ENCODE results near the gene UPB1.
"Not testable (repeated sequence)": the region's sequence is repeated elsewhere in the genome, so short reads cannot be mapped to it uniquely, and the experiment has no call there.

Gene UPB1

DNA sequence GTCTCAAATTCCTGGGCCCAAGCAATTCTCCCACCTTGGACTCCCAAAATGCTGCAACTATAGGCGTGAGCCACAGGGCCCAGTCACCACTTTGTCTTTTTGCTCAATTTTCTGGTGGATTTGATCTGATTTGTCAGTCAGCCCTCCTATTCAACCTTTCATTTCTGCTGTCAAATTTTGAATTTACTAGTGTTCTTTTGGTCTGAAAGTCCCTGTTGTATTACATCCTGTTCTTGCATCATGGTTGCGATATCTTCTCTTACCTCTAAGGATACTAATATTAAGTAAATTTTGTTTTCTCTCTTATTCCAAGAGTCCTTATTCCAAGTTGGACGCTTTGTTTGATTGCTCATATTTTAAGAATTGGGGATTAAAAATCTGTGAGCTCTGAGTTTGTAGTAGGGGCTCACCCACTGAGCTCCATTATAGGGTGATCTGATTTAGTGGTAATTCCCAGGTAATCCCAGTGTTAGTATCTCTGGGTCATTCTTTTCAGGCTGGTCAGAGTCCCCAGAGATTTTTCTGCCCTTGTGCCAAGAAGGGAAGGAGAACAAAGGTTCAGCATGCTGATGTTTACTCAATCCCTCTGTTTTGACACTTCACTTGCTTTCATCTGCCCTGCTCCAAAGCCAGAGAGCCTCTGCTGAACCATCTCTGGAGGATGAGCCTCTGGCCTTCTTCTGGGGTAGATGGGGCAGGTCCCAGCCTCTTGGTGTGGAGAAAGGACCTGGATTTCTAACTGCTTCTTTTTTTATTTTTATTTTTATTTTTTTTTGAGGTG lies 10.0 kb downstream of the UPB1 start:
- DNase-seq = peak; percentile 18 to 34

DNA sequence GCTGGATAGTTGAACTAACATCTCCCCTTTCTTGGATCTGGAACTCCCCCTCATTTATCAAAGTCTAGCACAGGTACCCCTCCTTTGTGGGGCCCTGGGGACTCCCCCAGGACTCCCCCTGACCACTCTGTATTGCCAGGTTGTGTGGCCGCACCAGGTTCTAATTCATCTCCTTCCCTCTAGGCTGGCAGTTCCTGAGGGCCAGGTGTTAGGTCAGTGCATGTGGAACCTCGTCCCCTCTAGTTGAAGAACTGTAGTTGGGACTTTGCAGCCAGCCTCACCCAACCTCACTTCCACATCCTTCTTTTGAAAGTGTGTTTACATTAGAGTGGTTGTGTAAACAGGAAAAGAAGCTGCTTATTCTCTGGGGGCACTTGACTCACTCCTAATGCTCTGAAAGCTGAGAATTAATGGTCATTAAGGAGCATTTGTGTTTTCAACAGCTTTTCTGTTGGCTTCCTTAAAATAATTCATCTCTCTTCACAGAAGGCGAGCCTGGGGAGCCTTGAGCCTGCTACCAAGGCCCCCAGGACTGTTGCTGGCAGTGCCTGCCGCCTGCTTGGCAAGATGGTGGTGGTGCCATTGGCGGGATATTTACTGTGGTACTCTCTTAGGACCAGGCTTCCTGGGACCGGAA lies 11.8 kb downstream of the UPB1 start:
- DNase-seq = peak; percentile 54 to 58

DNA sequence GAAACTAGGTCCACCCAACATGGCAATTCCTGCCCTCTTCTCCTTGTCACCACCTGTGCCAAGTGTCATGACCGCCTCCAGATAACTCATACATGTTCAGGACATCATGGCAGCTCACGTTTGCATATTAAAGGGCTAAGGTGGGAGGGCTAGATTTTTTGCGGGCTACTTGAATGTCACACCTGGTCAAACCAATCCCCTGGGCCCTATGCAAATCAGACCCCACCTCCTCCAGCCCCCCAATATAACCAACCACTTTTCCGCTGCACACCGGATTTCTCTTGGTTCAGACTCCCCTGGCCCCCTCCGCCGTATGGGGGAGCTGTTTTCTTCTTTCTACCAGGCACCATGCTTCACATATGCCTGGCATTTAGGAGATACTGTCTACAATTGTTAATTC lies 12.6 kb downstream of the UPB1 start:
- DNase-seq = no peak

DNA sequence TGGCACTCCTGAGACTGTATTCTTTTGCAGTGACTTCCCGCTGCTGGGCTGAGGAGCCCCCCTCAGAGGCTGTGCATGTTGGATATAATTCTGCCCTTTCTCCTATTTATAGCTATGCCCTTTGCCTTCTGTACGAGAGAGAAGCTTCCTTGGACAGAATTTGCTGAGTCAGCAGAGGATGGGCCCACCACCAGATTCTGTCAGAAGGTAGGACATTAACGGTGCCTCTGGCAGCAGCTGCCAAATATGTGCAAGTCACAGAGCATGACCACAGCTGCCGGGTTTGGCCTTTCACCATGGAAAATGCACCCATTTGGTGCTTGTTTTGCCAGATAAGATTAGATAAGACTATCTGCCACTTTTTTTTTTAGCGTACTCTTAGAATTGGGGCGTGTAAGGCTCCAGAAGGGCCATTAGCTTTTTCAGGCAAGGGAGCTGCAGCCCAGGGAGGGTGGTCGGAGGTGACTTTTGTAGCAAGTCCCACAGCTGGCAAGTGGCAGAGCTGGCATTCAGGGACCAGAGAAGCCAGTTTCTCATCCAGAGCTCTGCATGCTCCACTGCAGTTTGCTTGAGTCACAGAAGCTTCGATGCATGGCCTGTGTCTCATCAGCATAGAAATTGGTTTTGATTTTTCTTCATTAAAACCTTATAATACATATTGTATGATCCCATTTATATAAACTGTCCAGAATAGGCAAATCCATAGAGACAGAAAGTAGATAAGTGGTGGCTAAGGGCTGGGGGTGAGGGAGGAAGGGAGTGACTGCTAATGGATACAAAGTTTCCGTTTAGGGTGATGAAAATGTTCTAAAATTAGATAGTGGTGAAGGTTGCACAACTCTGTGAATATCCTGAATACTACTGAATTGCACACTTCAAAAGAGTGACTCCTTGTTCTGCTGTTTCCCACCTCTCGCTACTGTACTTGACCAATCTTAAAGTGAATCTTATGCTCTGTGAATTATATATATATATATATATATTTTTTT lies 15.8 kb downstream of the UPB1 start:
- peak; percentile 69 to 91 for DNase-seq

DNA sequence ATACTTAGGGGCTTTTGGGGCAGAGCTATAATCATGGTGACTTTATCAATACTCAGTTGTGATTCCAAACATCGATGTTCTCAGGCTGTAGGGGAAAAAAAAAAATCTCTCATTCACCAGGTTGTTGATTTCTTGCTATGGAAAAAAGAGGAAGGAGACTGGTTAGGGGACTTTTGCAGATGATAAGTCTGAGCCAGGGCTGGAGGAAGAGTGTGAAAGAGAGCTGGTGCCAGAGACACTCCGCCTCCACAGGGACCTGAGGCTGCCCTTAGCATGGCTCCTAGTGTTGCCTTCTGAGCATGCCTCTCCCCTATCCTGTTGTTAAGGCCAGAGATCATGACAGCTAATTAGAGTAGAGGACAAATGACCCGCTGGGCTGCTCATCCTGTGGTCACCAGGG lies 16.9 kb downstream of the UPB1 start:
- peak; percentile 61 to 72 for DNase-seq

DNA sequence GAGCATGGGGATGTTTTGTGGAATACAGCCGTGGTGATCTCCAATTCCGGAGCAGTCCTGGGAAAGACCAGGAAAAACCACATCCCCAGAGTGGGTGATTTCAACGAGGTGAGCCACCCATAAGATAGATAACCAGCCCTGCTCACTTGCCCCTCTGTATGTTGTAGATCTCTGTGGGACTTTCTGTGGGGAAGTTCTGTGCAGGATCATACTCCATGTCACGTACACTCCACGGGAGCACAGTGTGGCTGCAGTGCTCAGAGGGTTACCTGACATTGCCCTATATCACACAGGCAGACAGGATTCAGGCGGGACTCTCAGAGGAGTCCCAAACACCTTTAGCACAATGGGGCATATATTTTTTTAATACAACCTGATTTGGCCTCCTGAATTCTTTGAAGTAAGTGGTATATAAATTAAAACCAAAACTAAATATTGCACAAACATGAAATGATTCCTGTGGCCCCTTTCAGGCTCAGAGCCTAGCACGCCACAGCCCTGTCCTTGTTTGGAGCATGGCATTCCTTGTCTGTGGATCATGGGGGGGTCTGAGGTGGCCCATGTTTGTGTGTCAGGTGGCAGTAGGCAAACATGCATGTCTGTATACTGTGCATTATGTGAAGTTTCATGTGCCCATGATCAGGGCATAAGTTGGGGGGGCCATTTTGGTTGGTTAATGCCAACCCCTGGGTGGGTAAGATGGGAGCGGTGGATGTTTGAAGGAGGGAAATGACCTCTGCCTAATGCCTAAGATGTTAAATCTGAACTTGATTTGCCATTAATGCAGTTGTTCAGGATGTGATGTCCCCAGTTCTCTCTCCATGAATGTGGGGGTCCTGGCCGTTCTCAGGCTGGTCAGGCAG lies 18.5 kb downstream of the UPB1 start:
- no peak for DNase-seq

DNA sequence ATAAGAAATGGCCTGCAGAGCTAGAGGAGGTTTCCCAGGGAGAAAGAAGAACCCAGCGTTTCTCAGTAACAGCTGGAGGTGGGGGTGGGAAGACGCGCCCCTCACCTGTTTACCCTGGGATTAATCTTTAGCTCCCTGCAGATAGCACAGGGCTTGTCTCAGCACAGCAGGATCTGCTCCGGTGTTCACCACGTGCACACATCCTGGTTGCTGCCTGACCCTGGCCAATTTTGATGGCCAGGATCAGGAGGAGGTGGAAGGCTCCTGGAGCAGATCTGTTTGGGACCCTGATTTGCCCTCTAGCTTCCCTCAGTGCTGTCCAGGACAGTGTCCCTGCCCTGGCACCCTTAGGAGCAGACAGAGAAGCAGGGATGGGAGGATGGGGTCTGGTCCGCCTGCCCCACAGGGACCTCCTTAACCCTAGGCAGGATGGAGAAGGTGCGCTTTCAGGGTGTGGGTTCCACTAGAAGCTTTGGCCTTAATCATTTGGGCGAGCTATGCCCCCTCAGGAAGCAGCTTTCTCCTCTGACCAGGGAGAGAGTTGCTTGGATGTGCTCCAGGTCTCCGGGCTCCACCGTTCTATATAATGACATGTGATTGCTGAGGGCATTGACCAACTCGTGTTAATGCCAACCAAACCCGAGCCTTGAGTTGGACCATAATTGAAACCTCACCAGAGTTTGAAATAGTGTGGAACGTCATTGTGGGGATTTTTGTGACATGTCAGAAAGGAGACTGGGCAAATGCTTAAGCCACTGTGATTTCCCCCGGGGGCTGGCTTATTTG lies 19.3 kb downstream of the UPB1 start:
- DNase-seq = no peak

DNA sequence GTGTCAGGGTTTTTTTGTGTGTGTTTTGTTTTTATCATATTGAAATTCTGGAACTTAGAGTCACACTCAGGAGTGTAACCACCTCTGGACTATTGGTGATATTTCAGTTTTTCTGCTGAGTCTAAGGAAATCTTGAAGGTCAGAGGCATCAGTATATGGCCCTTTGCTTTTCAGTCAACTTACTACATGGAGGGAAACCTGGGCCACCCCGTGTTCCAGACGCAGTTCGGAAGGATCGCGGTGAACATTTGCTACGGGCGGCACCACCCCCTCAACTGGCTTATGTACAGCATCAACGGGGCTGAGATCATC lies 19.9 kb downstream of the UPB1 start:
- no peak for DNase-seq

DNA sequence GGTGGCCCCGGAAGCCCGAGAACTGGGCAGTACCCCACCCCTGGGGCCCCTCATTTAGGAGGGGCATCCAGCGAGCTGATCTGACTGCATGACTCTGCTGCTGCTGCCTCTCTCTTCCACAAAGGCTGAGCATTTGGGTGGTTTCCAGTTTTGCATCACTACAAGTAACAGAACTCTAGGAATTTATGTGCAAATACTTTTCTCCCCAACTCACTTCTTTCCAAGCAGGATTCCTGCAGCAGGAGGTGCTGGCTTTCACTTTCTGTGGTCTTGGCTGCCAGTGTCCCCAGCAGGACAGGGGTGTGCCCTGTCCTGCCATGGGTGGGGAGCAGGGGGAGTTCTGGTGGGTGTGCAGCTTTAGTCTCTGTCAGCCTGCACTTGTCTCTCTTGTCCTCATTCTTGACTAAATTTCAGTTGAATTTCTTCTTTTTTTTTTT lies 21.2 kb downstream of the UPB1 start:
- DNase-seq = peak; percentile 50 to 59

DNA sequence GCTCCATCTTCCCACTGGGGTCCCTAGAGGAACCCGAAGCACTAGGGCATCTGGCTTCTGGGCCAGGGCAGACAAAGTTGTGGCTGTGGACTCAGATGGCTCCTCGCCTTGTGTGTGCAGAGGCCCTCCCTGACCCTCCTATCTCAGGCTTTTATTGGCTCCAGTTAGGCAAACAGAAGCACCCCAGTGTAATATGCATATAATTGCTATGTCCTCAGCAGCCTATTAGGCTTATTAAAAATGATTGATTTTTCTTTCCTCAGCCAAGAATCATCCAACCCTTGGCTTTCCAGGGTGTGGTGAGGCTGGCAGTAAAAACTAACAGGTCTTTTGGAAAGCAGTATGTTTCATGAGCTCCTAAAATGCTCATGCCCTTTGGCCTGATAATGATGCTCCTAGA lies 22.3 kb downstream of the UPB1 start:
- no peak for DNase-seq

DNA sequence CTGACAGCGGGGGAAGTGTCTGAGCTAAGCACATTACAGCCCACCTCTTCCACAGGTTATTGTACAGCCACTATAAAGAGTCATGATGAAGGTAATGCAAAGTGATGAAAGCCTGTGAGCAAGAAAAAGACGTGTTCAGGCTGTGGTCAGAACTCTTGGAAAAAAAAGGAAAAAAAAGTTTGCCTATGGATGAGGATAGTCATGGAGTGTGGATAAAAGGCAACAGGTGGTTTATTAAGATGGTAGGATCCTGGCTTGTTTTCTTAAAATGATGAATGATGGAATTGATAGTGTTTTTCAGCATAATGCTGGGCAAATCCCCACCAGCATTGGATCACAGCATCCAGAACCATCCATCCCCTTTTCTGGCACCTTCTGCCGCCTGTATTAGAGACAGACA lies 23.1 kb downstream of the UPB1 start:
- no peak for DNase-seq

DNA sequence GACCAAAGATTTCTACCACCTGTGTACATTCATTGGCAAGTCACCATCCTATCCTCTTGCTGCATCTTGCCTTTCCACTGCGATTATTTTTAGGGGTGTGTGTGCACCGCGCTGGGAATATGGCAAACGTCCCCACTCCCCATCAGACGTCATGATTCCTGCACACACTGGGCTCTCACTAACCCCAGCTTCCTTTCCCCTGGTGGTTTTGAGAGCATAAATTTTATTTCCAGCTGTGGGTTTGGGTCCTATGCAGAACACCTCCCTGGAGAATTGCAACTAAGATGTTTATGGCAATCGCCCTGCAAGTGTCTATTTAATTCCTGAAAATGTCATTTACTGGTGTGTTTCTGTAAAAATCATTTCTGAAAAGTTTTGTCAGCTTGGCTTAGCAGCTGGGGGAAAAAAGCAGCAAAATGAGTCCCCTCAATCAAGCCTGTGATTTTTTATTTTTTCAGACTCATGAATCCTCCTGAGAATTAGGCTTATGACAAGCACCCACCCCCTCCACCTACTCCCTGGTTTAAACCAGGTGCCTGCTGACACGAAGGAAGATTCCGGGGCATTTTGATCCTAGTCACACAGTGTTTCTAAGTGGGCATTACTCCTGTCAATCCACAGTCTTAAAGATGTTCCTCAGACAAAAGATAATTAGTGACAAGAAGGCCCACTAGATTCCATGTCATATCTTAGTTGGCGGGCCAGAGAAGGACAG lies 23.8 kb downstream of the UPB1 start:
- no peak for DNase-seq

DNA sequence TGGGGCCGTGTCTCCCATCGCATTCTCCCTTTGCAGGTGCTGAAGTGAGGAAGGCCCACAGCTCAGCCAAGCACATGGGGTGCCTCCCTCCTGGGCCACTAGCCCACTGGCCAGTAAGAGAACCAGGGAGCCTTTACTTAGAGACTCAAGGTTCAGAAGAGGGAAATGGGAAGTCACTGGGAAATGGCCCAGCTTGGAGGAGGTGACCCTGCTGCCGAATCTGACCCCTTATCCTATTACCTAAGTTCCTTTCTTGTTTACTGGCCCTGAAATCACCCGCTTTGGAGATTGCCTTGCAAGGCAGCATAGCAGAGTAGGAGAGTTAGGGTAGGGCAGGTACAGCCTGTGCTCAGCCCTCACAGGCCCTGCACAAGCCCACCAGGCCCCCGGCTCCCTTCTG lies 24.4 kb downstream of the UPB1 start:
- DNase-seq = peak; percentile 13 to 45

DNA sequence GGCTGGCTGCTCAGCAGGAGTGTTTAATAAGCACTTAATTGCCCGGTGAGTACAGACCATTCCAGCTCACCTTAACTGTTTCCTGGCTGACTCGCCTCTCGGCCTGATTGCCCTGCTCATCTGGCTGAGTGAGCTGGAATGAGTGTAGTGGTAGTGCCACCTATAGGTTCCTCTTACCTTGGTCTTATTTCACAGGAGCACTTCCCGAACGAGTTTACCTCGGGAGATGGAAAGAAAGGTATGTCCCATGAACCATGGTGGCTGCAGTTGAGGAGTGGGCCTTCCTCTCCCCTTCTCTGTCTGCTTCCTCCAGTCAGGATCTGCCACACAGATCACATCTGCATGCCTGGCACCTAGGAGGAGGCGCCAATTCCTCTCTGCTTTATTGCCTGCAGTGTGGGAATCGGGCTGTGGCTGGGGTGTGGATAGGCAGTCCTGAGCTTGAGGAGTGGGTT lies 26.7 kb downstream of the UPB1 start:
- DNase-seq = peak; percentile 24 to 46

DNA sequence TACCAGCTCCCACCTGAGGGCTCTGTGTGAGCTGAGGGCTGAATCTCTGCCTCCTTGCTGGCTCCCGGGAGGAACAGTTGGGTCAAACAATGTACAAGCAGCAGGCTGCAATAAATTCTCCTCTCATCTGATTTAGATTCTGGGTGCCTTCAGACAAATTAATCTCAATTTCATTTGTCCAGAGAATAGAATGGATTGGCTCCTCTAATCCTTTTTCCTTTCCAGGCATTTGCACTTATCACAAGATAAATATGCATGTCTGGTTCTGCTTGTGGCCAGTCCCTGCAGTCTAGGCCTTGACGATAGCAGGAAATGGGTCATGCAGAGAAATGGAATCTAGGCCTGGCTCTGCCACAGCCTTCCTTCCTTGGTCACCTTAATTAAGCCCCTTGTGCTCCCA lies 28.7 kb downstream of the UPB1 start:
- DNase-seq = no peak

DNA sequence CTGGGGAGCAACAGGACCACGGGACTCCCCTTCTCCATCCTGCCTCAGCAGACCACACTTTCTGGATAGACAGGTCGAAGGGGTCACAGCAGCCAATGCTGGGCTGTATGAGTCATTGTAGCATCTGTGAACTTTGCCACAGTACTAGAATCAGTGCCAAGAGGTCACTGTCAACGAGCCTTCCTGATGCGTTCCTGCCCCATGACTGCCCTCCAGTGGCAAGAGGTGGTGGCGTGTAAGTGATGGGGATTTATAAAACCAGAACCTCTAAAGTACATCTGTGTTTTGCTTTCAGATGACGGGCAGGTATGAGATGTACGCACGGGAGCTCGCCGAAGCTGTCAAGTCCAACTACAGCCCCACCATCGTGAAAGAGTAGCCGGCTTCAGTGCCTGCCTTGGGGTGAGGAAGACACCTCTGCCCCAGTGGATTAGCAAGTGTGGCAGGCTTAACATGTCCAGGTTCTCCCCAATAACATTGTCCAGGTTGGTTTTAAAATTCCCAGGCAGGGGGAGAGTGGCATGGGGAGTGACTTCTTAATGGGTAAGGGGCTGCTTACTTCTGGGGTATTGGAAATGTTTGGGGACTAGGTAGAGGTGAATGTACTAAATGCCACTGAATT lies 30.4 kb downstream of the UPB1 start:
- peak; percentile 82 to 89 for DNase-seq

DNA sequence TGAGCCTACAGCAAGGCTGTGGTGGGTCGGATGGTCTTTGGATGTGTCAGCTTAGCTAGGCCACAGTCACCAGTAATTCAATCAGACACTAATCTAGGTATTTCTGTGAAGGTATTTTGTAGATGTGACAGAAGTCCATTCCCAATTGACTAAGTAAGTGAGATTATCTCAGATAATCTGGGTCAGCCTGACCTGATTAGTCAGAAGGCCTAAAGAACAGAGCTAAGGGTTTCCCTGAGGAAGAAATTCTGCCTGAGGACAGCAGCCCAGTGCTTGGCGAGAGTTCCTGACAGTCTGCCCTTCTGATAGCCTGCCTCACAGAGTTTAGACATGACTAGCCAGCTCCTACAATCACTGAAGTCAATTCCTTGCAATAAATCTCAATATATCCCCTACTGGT lies 31.1 kb downstream of the UPB1 start:
- DNase-seq = no peak

DNA sequence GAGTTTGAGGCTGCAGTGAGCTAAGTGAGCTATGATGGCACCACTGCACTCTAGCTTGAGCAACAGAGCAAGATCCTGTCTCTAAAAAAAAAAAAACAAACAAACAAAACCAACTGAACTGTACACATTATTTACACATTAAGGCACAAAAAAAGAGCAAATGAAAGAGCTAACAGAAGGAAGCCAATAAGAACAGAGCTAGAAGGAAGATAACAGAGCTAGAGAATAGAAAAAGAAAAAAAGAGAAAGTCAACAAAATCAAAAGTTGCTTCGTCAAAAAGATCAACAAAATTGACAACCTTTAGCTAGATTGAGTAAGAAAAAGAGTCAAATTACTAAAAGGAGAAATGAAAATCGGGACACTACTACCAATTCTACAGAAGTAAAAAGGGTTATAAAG lies 34.8 kb downstream of the UPB1 start:
- DNase-seq = no peak

DNA sequence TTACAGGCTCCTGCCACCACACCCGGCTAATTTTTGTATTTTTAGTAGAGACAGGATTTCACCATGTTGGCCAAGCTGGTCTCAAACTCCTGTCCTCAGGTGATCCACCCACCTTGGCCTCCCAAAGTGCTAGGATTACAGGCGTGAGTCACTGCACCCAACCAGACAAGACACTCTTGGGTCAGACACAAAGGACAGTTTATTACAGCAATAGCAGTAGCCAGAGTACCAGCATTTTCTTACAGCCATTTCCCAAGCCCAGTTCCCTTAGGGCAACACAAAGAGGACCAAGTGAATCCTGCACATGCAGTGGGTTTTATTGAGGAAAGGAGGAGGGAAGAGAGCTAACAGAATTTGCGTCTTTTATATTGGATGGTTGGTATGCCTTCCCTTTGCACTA lies 35.8 kb downstream of the UPB1 start:
- DNase-seq = not testable (repeated sequence)

DNA sequence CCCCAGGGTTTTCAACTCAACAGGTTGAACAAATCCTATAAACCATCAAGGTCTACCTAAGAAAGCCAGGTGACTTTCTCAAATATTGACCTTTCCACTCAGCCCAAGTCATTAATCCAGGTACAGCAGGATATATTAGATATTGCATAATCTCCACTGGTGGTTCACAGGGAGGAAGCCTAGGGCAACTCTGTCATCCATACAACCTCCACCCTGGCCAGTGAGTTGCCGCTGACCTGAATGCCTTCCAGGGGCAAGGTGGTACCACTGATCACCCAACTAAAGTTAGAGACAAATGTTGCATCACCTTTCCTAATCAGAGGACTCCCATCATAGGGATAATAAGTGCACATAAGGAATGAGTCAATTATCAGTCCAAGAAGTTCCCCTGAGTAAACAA lies 36.9 kb downstream of the UPB1 start:
- DNase-seq = no peak

All from inflammatory macrophage (primary cell).